K562 (cell line): Measurements from ENCODE around the gene SHISA9. TPM values are rescaled to one million over a fixed set of nuclear protein-coding genes. Genes with fewer than 3 reads are reported as not detected.

Source experiments
- ATAC-seq: fragments of 200-7000 bp; cut with Tn5 transposase; 3 replicates; pipeline ENCODE4 v1.9.1; 2020; ENCODE audit warnings: moderate library complexity
- BruUV-seq: library from RNA; stranded (reverse); fragments of 400-500 nt; replicated peaks from 2 replicates; lab custom pipeline; 2021; lab: Mats Ljungman, UMichigan
- CTCF ChIA-PET: fragments of 300-600 bp; formaldehyde crosslinking; extraction: SDS; loops from one replicate; lab custom pipeline; 2021; ENCODE audit warnings: low intra/inter-chr PET ratio; lab: Yijun Ruan, JAX
- POLR2A ChIA-PET: fragments of 300-600, 350-650 bp; sonication (Branson Sonifier 250); formaldehyde crosslinking; extraction: SDS; loops from one replicate; lab custom pipeline; 2021; ENCODE audit warnings: antibody characterized with exemption, inconsistent platforms; lab: Yijun Ruan, JAX
- DNase-seq, 4 experiments: peaks; one replicate each; pipeline versions ENCODE4 v3.0.0 to v3.0.0-alpha.2; 2011 to 2018; ENCODE audit warnings: low spot score in 3 of 4, mixed read lengths in 3 of 4; ENCODE audit errors: extremely low read depth in 1 of 4
- FAIRE-seq: peaks from 2 replicates; lab custom pipeline; 2011; peaks lifted over from hg19 to GRCh38; lab: Jason Lieb, UNC
- H2AFZ ChIP-seq: 2 replicates; pipeline ENCODE4 v1.6.0; 2011; ENCODE audit warnings: low read depth, low read length, control low read depth, inconsistent platforms
- H3K27ac ChIP-seq: fragments of 200-600 bp; 3 replicates; pipeline ENCODE4 v1.8.0; 2011; ENCODE audit warnings: low read depth, mild to moderate bottlenecking, control low read depth, inconsistent platforms, low read length, moderate library complexity, mixed read lengths; ENCODE audit errors: extremely low read depth
- H3K27me3 ChIP-seq, 2 experiments: fragments of 300-600 bp in 1 of 2; 2 replicates in 1 of 2; 3 replicates in 1 of 2; pipeline versions ENCODE4 v1.6.0 to v1.8.0; 2011; ENCODE audit warnings: inconsistent platforms in 2 of 2, low read length in 2 of 2, mild to moderate bottlenecking in 1 of 2, mixed read lengths in 1 of 2, moderate library complexity in 1 of 2; ENCODE audit not compliant: control insufficient read depth in 2 of 2, insufficient read depth in 2 of 2
- H3K36me3 ChIP-seq: fragments of 300-600 bp; 3 replicates; pipeline ENCODE4 v1.8.0; 2011; ENCODE audit warnings: mild to moderate bottlenecking, low read length, inconsistent platforms; ENCODE audit not compliant: control insufficient read depth, insufficient read depth
- H3K4me1 ChIP-seq, 2 experiments: fragments of 200-600 bp in 1 of 2; replicated peaks in 1 of 2; 2 replicates in 1 of 2; 3 replicates in 1 of 2; pipeline versions ENCODE4 v1.5.1 to v1.8.0; 2011; ENCODE audit warnings: inconsistent platforms in 2 of 2, low read length in 2 of 2, mild to moderate bottlenecking in 1 of 2, mixed read lengths in 1 of 2, moderate library complexity in 1 of 2; ENCODE audit not compliant: control insufficient read depth in 2 of 2, insufficient read depth in 2 of 2
- H3K4me2 ChIP-seq: 2 replicates; pipeline ENCODE4 v1.6.1; 2011; ENCODE audit warnings: low read length, control low read depth, inconsistent platforms, mixed read lengths; ENCODE audit not compliant: insufficient read depth
- H3K4me3 ChIP-seq: fragments of 200-600 bp; sonication (generic), shearing (Covaris generic); 2 replicates; pipeline ENCODE4 v1.5.1; 2016; ENCODE audit warnings: control low read depth, inconsistent platforms
- H3K79me2 ChIP-seq: fragments of 200-600 bp; 3 replicates; pipeline ENCODE4 v1.8.0; 2011; ENCODE audit warnings: low read length, inconsistent platforms; ENCODE audit not compliant: control insufficient read depth, insufficient read depth
- H3K9ac ChIP-seq, 2 experiments: 2 replicates each; pipeline versions ENCODE4 v1.6.0 to v1.6.1; 2011; ENCODE audit warnings: low read depth in 2 of 2, low read length in 2 of 2, control low read depth in 1 of 2, inconsistent platforms in 1 of 2, mild to moderate bottlenecking in 1 of 2, mixed read lengths in 1 of 2; ENCODE audit not compliant: insufficient read depth in 1 of 2
- H3K9me1 ChIP-seq: one replicate; pipeline ENCODE4 v1.6.0; 2011; ENCODE audit warnings: inconsistent platforms, mild to moderate bottlenecking, low read length, moderate library complexity; ENCODE audit not compliant: control insufficient read depth, insufficient read depth
- H3K9me3 ChIP-seq: replicated peaks from 2 replicates; pipeline ENCODE4 v1.5.1; 2011; ENCODE audit warnings: low read depth, low read length, inconsistent platforms; ENCODE audit not compliant: control insufficient read depth, insufficient read depth
- H4K20me1 ChIP-seq: replicated peaks from 2 replicates; pipeline ENCODE4 v1.6.1; 2011; ENCODE audit warnings: low read length, inconsistent platforms, mixed read lengths; ENCODE audit not compliant: control insufficient read depth, insufficient read depth
- GTF2E2 ChIP-seq: fragments of 200-800 bp; sonication (Bioruptor generic); IDR thresholded peaks from 2 replicates; pipeline ENCODE4 v1.6.1; 2016; ENCODE audit warnings: missing genetic modification characterization, missing compliant biosample characterization
- HMBOX1 ChIP-seq: sonication (generic); IDR thresholded peaks from 2 replicates; pipeline ENCODE4 v1.6.1; 2016
- NELFE ChIP-seq: IDR thresholded peaks from 2 replicates; pipeline ENCODE4 v1.6.1; 2011; ENCODE audit warnings: mild to moderate bottlenecking; ENCODE audit not compliant: insufficient read depth, insufficient read length
- ZNF76 ChIP-seq: fragments of 250-450 bp; sonication (Bioruptor Pico); IDR thresholded peaks from 2 replicates; pipeline ENCODE4 v1.4.0; 2020; ENCODE audit warnings: mild to moderate bottlenecking, moderate library complexity, borderline replicate concordance
- WGBS: fragments of 100-300 bp; shearing (Covaris generic); methylation state at CpG from one replicate; pipeline ENCODE4 v1.1.6; 2016; ENCODE audit warnings: low coverage, mixed read lengths; ENCODE audit not compliant: insufficient coverage; ENCODE audit errors: missing lambda C conversion rate; 5-methylcytosine and 5-hydroxymethylcytosine counted together
- in situ Hi-C: fragments of 300-500 bp; cut with MboI; formaldehyde crosslinking; loops from 4 replicates; pipeline ENCODE4 v1.15.0; 2018; ENCODE audit warnings: inconsistent platforms, mixed read lengths
- intact Hi-C: fragments of 100-400 bp; cut with micrococcal nuclease; formaldehyde crosslinking; loops from 2 replicates; pipeline ENCODE4 v1.14.2; 2022
- polyA plus RNA-seq, 8 experiments: library from polyadenylated mRNA; depleted of rRNA in 4 of 8; stranded (reverse) in 5 of 8; unstranded in 3 of 8; fragments of >200 nt; fragmentation: Nextera tagmentation in 2 of 8; fragmentation: Illumina TruSeq in 1 of 8; extraction: Ambion mirVana in 2 of 8; extraction: Trizol in 1 of 8; gene quantifications; 2 replicates each; pipeline versions ENCODE4 v1.2.1 to v1.2.3, GENCODE V29; 2011 to 2014; ENCODE audit warnings: inconsistent platforms in 1 of 8, missing spikeins in 1 of 8
- total RNA-seq, 7 experiments: library from RNA; depleted of rRNA in 6 of 7; stranded (reverse); fragments of >200 nt in 6 of 7; fragmentation: Illumina TruSeq in 2 of 7; extraction: Trizol in 2 of 7; gene quantifications; 2 replicates each; pipeline versions ENCODE4 v1.2.1 to v1.2.3, GENCODE V29; 2011 to 2021; ENCODE audit warnings: low replicate concordance in 1 of 7
- TF ChIP-seq, protein P1 (sequence below): IDR thresholded peaks from 2 replicates; pipeline ENCODE4 v1.6.1; 2016; ENCODE audit warnings: missing genetic modification characterization, missing compliant biosample characterization

SHISA9 gene
- total and polyA plus RNA-seq, 9 of the 15 experiments (the other 6 are each of a cell fraction or from before 2014, with no cell fraction given): under 0.01 to 0.16 (median 0.01) TPM; not detected in 6

- no peak for DNase-seq
- FAIRE-seq: no peak
- no peaks in the 10 kb centered on the region for H3K36me3 ChIP-seq
- intact Hi-C loops (no loop called here), in situ Hi-C loops (no loop called here)
- H3K4me1 ChIP-seq: no peaks in the 10 kb centered on the region
- no peaks in the 10 kb centered on the region for H4K20me1 ChIP-seq
- no peak overlapping the region for H3K9ac ChIP-seq
- H3K79me2 ChIP-seq: no peaks in the 10 kb centered on the region
- no peak overlapping the region for H2AFZ ChIP-seq
- H3K27ac ChIP-seq: no peak overlapping the region
- TF ChIP-seq HMBOX1 (no peak), ZNF76 (CRISPR knock-in tag) (no peak), NELFE (no peak), GTF2E2 (tag) (no peak)
- TF ChIP-seq, protein P1, sequence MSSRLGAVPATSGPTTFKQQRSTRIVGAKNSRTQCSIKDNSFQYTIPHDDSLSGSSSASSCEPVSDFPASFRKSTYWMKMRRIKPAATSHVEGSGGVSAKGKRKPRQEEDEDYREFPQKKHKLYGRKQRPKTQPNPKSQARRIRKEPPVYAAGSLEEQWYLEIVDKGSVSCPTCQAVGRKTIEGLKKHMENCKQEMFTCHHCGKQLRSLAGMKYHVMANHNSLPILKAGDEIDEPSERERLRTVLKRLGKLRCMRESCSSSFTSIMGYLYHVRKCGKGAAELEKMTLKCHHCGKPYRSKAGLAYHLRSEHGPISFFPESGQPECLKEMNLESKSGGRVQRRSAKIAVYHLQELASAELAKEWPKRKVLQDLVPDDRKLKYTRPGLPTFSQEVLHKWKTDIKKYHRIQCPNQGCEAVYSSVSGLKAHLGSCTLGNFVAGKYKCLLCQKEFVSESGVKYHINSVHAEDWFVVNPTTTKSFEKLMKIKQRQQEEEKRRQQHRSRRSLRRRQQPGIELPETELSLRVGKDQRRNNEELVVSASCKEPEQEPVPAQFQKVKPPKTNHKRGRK (tag): peak; percentile 70
- TF ChIP-seq, all 486 proteins: peak for 1
- Histone ChIP-seq H3K4me3 (no peak overlapping the region), H3K9me1 (no peaks in the 10 kb centered on the region), H3K4me2 (no peak overlapping the region), H3K27me3 (peaks cover 2 to 8% of the 10 kb centered on the region in 2 experiments; a peak in 3 of 5 replicates), H3K9me3 (no peaks in the 10 kb centered on the region)
- CTCF ChIA-PET: no interaction called here
- no TSS peak for BruUV-seq
- POLR2A ChIA-PET: no interaction called here
- no peak for ATAC-seq
- 0% methylated on average over 1 of the region's 1 CpG for WGBS
These were observed 29.6 kb upstream of the SHISA9 start for GRCh38 chr16:12871784-12872183.
